Measurements from ENCODE around the gene WDR4.

GRCh38 chr21:42859891-42860230 is 19.5 kb downstream of the WDR4 start:
- TF ChIP-seq CTCF (IDR thresholded peaks at IDR 0.05) (no peak), POLR2A (IDR thresholded peaks at IDR 0.05) (no peak), EP300 (IDR thresholded peaks at IDR 0.05) (no peak)
